Measurements from ENCODE around the gene HOXC10.

DNA sequence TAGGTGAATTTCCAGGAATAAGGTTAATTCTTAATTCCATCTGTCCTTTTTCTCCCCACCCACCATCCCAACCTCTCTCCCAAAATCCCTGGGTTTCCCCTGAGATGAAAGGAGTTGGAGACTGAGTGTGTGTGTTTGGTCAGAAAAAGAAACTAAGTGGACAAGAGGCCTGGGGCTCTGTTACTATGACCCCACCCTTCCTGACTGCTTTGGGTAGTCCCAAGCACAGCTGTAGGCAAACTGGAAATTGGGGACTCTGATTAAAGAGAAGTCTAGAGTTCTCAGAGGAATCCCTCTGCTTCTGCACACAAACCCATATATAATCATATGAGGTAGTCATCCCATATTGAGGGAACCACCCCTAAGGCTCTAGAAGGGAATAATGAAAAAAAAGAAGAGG is 37.2 kb upstream of the HOXC10 start:
- TF ChIP-seq MAFK (IDR thresholded peaks at IDR 0.05; ENCODE audit: low read depth, low read length): no peak
- no peak for TF ChIP-seq CTCF (IDR thresholded peaks at IDR 0.05; ENCODE audit: control extremely low read depth in 1 of 3, insufficient read depth in 1 of 3, low read depth in 1 of 3, low read length in 3 of 3)
- no peak for TF ChIP-seq JUND (IDR thresholded peaks at IDR 0.05; ENCODE audit: low read length)
- TF ChIP-seq RAD21 (IDR thresholded peaks at IDR 0.05 in 1 of 2, conservative IDR thresholded peaks at IDR 0.05 in 1 of 2; ENCODE audit: low read depth in 2 of 2, low read length in 2 of 2): no peak
- no peak for TF ChIP-seq GTF2F1 (IDR thresholded peaks at IDR 0.05; ENCODE audit: borderline replicate concordance, low read depth, low read length)
- no peak for TF ChIP-seq EZH2 (IDR thresholded peaks at IDR 0.05; ENCODE audit: low read depth, low read length, severe bottlenecking)
- TF ChIP-seq EGR1 (IDR thresholded peaks at IDR 0.05; ENCODE audit: borderline replicate concordance, low read depth, low read length): no peak
- no peak for TF ChIP-seq CREB1 (IDR thresholded peaks at IDR 0.05)
- TF ChIP-seq SP1 (IDR thresholded peaks at IDR 0.05; ENCODE audit: low read depth, low read length): no peak
- TF ChIP-seq MAX (IDR thresholded peaks at IDR 0.05): no peak
- TF ChIP-seq POLR2AphosphoS5 (IDR thresholded peaks at IDR 0.05; ENCODE audit: low read depth, low read length): no peak
- TF ChIP-seq POLR2A (IDR thresholded peaks at IDR 0.05; ENCODE audit: control extremely low read depth in 1 of 2, low read depth in 2 of 2, low read length in 2 of 2): no peak
- no peak for TF ChIP-seq JUN (IDR thresholded peaks at IDR 0.05; ENCODE audit: low read depth, low read length)
